M059J (cell line): Measurements from ENCODE around the gene IGHMBP2. TPM values are rescaled to one million over a fixed set of nuclear protein-coding genes. Genes with fewer than 3 reads are reported as not detected.

Experiments
- DNase-seq: peaks from one replicate; pipeline ENCODE4 v3.0.0-alpha.2; 2012; ENCODE audit warnings: low read depth
- total RNA-seq: library from RNA; depleted of rRNA; stranded (reverse); fragments of >200 nt; shearing (Covaris generic); gene quantifications from 2 replicates; pipeline ENCODE4 v1.2.3, GENCODE V29; 2014; rRNA removed

The IGHMBP2 gene
- total RNA-seq, 1 experiment from 2014 or later: 9.4 TPM

GRCh38 chr11:68980776-68981065 lies 77.0 kb downstream of the IGHMBP2 start, which contains the start of gene MRGPRD:
Gene MRGPRD, minus strand, starts transcription at chr11:68980986. Its CDS starts 0 bp downstream, at chr11:68980986.
- DNase-seq: no peak

DNA sequence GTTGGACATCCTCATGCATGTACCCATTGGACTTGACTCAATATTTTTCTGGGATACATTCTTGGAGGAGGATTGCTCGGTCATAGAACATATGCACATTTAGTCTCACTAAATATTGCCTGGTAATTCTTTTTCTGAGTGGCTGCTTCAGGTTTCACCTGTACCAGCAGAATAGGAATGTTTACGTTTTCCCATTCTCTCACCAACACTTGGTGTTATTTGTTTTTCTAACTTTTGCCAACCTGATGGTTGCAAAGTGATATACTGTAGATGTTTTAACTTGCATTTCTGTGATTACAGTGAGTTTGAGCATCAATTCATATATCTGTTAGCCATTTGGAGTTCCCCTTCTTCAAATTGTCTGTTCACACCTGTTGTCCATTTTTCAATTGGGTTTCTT lies 78.4 kb downstream of the IGHMBP2 start:
- DNase-seq: no peak

DNA sequence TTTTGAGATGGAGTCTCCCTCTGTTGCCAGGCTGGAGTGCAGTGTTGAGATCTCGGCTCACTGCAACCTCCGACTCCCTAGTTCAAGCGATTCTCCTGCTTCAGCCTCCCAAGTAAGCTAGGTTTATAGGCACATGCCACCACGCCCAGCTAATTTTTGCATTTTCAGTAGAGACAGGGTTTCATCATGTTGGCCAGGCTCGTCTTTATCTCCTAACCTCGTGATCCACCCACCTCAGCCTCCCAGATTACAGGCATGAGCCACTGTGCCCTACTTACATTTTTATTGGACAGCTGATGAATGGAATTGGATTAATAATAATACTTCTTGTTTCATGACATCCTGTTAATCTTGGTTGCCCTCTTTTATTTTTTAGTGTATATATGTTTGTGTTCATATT lies 80.1 kb downstream of the IGHMBP2 start:
- DNase-seq: no peak

- no peak for DNase-seq
Measured at GRCh38 chr11:68987211-68987610, 83.5 kb downstream of the IGHMBP2 start.

DNA sequence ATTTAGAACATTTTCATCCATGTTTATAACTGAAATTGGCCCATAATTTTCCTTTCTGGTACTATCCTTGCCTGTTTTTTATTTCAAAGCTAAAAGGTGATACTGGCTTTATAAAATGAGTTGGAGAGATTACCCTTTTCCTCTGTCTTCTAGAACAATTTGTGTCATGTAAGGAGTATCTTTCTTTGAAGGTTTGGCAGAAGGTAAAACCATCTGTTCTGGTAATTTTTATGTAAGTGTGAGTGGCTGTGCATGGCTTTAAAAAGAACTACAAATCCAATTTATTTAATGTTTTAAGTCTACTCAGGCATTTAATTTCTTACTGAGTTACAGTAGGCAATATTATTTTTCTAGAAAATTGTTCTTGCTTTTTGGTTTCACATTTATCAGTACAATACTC lies 84.8 kb downstream of the IGHMBP2 start:
- no peak for DNase-seq

Other genes starting within 250 kb of the IGHMBP2 start
- not detected in 2 replicates for gene GAL, start 219.3 kb upstream of the IGHMBP2 start, total RNA-seq
- gene TESMIN, start 152.4 kb upstream of the IGHMBP2 start, total RNA-seq: 5.5 and 12.8 TPM in 2 replicates
- 15.0 and 24.1 TPM in 2 replicates for gene CPT1A, start 62.0 kb upstream of the IGHMBP2 start, total RNA-seq
- 59.6 and 75.3 TPM in 2 replicates for gene MRPL21, start 59 bp upstream of the IGHMBP2 start, total RNA-seq
- not detected in 2 replicates for gene MRGPRD, start 77.1 kb downstream of the IGHMBP2 start, total RNA-seq
- gene MRGPRF, start 109.4 kb downstream of the IGHMBP2 start, total RNA-seq: 0.25 TPM in 1 of 2 replicates, not detected in the other
- 3.0 and 4.0 TPM in 2 replicates for gene TPCN2, start 145.0 kb downstream of the IGHMBP2 start, total RNA-seq